HCEC 1CT (cell line): ENCODE results near the gene DDX10.

ENCODE experiments used
- DNase-seq: peaks from one replicate; pipeline ENCODE4 v3.0.0-alpha.2; 2017

The DDX10 gene

GRCh38 chr11:108662700-108663099 lies 2.2 kb upstream of the DDX10 start:
- DNase-seq: no peak

- no peak for DNase-seq
Observed at GRCh38 chr11:108663154-108663877, 1.6 kb upstream of the DDX10 start.

- no peak for DNase-seq
Observed at GRCh38 chr11:108666373-108666772, 1.5 kb downstream of the DDX10 start.

GRCh38 chr11:108669286-108669685 lies 4.4 kb downstream of the DDX10 start:
- no peak for DNase-seq

GRCh38 chr11:108669711-108670110 lies 4.8 kb downstream of the DDX10 start:
- no peak for DNase-seq

GRCh38 chr11:108670451-108670850 lies 5.6 kb downstream of the DDX10 start:
- DNase-seq: no peak

GRCh38 chr11:108672113-108672512 lies 7.2 kb downstream of the DDX10 start:
- DNase-seq: peak; percentile 23

- DNase-seq: no peak
Observed at GRCh38 chr11:108672786-108673185, 7.9 kb downstream of the DDX10 start.

GRCh38 chr11:108679045-108679444 lies 14.2 kb downstream of the DDX10 start:
- DNase-seq: no peak

- peak; percentile 27 for DNase-seq
Observed at GRCh38 chr11:108680271-108680670, 15.4 kb downstream of the DDX10 start.

GRCh38 chr11:108685419-108686130 lies 20.7 kb downstream of the DDX10 start:
- DNase-seq: peak; percentile 32

GRCh38 chr11:108693852-108694251 lies 29.0 kb downstream of the DDX10 start:
- DNase-seq: peak; percentile 62

- DNase-seq: no peak
Observed at GRCh38 chr11:108694846-108695245, 30.0 kb downstream of the DDX10 start.

- DNase-seq: peak; percentile 71
Observed at GRCh38 chr11:108697872-108698473, 33.1 kb downstream of the DDX10 start.

- peak; percentile 22 for DNase-seq
Observed at GRCh38 chr11:108698844-108699642, 34.2 kb downstream of the DDX10 start.

- no peak for DNase-seq
Observed at GRCh38 chr11:108703916-108704315, 39.0 kb downstream of the DDX10 start.

- no peak for DNase-seq
Observed at GRCh38 chr11:108705061-108705460, 40.2 kb downstream of the DDX10 start.

GRCh38 chr11:108708173-108708572 lies 43.3 kb downstream of the DDX10 start:
- DNase-seq: no peak

GRCh38 chr11:108709741-108710140 lies 44.9 kb downstream of the DDX10 start:
- DNase-seq: no peak

GRCh38 chr11:108713076-108713790 lies 48.4 kb downstream of the DDX10 start:
- peak; percentile 43 for DNase-seq

GRCh38 chr11:108715239-108715638 lies 50.4 kb downstream of the DDX10 start:
- DNase-seq: no peak

- no peak for DNase-seq
Observed at GRCh38 chr11:108718466-108718865, 53.6 kb downstream of the DDX10 start.
